Epithelial cell of umbilical artery (primary cell): ENCODE data around the gene OR51A7. TPM values are rescaled to one million over a fixed set of nuclear protein-coding genes. Genes with fewer than 3 reads are reported as not detected.

ENCODE experiments used
- total RNA-seq: library from RNA; depleted of rRNA; stranded (reverse); fragments of >200 nt; gene quantifications from 2 replicates; pipeline ENCODE4 v1.2.3, GENCODE V29; 2014

OR51A7 gene, protein sequence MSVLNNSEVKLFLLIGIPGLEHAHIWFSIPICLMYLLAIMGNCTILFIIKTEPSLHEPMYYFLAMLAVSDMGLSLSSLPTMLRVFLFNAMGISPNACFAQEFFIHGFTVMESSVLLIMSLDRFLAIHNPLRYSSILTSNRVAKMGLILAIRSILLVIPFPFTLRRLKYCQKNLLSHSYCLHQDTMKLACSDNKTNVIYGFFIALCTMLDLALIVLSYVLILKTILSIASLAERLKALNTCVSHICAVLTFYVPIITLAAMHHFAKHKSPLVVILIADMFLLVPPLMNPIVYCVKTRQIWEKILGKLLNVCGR
- not detected in 2 replicates for total RNA-seq

DNA sequence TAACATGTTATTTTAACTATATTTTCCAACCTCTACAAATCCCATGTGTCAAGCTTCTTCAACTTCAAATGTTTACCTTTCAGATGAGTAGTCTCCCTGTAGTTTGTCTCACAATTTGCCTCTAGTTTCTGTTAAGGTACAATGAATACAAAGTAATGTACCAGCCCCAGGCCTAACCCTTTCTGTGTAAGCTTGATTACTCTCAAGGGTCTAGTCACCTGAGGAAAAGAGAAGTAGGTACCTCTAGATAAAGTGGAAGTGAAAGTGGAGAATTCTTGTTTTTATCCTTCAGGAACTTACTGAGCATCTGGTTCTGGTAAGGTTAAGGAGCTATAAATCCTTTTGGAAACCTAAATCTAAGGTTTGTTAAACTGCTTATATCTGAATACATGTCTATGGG is at the start of gene OR51A7:
OR51A7 (plus strand) TSS at position 300 of the 400 bp plus-strand sequence. CDS start 3,587 bp downstream, outside the sequence.

DNA sequence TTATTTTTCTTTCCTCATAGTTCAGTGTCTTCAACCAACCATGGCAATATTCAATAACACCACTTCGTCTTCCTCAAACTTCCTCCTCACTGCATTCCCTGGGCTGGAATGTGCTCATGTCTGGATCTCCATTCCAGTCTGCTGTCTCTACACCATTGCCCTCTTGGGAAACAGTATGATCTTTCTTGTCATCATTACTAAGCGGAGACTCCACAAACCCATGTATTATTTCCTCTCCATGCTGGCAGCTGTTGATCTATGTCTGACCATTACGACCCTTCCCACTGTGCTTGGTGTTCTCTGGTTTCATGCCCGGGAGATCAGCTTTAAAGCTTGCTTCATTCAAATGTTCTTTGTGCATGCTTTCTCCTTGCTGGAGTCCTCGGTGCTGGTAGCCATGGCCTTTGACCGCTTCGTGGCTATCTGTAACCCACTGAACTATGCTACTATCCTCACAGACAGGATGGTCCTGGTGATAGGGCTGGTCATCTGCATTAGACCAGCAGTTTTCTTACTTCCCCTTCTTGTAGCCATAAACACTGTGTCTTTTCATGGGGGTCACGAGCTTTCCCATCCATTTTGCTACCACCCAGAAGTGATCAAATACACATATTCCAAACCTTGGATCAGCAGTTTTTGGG is 21.6 kb upstream of the OR51A7 start, which contains the start of gene OR51T1:
OR51T1 (plus strand) TSS at position 41 of the 641 bp plus-strand sequence; CDS start at position 41, 0 bp downstream.

DNA sequence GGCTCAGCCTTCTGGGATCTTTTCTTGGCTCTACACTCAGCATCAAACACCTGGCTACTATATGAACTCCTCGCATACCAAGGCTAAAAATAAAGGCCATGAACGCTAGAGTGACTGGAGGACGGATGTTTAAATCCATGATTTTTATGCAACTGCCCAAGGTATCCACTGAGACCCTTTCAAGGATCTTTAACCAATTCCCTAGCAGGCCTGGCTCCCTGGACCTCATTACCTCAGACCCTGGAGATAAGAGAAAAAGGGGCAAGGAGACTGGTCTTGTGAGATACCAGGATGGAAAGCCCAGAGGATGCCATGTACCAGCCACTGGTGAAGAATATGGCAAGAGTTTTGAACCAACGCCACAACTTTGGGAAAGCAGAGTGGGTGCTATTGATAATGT is 15.7 kb downstream of the OR51A7 start, which contains the start of gene OR51G2:
OR51G2 (minus strand) TSS at position 101 of the 400 bp plus-strand sequence. CDS start 3,687 bp downstream, outside the sequence.

DNA sequence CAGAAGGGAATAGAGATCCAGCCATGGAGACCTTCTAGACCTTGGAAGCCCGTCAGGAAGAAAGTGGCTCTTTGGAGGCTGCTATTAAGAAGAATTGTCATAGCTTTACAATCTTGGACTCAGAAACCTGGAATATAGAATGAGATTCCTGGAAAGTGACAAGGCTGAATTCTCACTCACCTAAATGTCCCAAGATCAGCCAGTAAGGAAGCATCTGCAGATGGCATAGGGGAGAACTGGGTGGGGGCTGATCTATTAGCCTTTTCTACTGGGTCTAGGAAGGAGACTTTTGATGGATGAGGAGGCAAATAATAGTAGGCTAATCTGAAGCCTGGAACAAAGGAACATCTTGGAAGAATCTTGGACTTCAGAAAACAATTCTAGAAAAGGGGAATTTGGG is 20.7 kb downstream of the OR51A7 start, which contains the start of gene OR51G1:
OR51G1 (minus strand) TSS at position 101 of the 400 bp plus-strand sequence; CDS start at position 101, 0 bp downstream.

DNA sequence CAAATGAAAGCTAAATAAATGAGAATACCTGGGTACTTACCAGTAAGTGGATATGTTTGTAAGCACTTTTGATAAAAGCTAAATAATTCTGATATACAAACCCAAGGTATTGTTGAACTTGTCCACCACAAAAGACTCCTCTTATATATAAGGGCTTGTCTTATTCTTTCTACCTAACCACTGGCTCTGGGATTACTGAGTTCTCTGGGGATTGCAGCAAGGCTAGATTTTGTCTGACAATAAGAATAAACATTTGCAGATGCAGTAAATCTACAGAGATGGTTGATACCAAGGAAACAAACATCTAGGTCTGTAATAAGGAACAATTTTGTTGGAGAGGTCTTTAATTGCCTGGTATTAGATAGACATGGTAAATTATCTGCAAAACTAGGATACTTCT is 43.9 kb downstream of the OR51A7 start, which contains the start of gene OR51A4:
OR51A4 (minus strand) TSS at position 101 of the 400 bp plus-strand sequence. CDS start 505 bp downstream, outside the sequence.

DNA sequence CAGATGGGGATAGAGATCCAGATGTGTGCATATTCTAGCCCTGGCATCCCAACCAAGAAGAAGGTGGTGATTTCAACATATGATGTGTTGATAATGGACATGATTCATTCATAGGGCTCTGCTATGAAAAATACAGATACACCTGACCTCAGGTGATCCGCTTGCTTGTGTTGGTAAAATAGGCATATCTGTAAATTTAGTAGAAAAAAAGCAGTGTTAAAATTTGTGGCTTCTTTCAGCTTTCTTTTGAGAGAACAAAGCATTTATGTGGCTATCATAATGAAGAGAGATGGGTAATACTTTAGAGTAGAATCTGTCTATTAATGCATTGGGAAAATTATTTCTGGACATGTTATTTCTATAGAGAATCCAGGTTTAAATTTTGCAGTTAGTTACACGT is 52.0 kb downstream of the OR51A7 start, which contains the start of gene OR51A2:
OR51A2 (minus strand) TSS at position 101 of the 400 bp plus-strand sequence; CDS start at position 101, 0 bp downstream.

Other genes with a start within 250 kb of the OR51A7 start
- not detected in 2 replicates for gene OR51E2, start 205.9 kb upstream of the OR51A7 start, total RNA-seq
- not detected in 2 replicates for gene MMP26, start 199.0 kb upstream of the OR51A7 start, total RNA-seq
- gene OR51F1, start 133.8 kb upstream of the OR51A7 start, total RNA-seq, result not detected in 2 replicates
- not detected in 2 replicates for gene OR52R1, start 99.4 kb upstream of the OR51A7 start, total RNA-seq
- gene OR51F2, start 82.5 kb upstream of the OR51A7 start, total RNA-seq, result not detected in 2 replicates
- gene OR51S1, start 54.6 kb upstream of the OR51A7 start, total RNA-seq, result not detected in 2 replicates
- gene OR51T1, start 21.9 kb upstream of the OR51A7 start, total RNA-seq, result not detected in 2 replicates
- gene OR51G2, start 15.6 kb downstream of the OR51A7 start, total RNA-seq, result not detected in 2 replicates
- not detected in 2 replicates for gene OR51G1, start 20.6 kb downstream of the OR51A7 start, total RNA-seq
- not detected in 2 replicates for gene OR51A4, start 43.8 kb downstream of the OR51A7 start, total RNA-seq
- not detected in 2 replicates for gene OR51A2, start 51.9 kb downstream of the OR51A7 start, total RNA-seq
- not detected in 2 replicates for gene OR51L1, start 91.1 kb downstream of the OR51A7 start, total RNA-seq
- not detected in 2 replicates for gene OR52J3, start 142.7 kb downstream of the OR51A7 start, total RNA-seq
- not detected in 2 replicates for gene OR52E2, start 155.8 kb downstream of the OR51A7 start, total RNA-seq
- not detected in 2 replicates for gene OR52E1, start 165.8 kb downstream of the OR51A7 start, total RNA-seq
- gene OR52A5, start 234.6 kb downstream of the OR51A7 start, total RNA-seq, result not detected in 2 replicates